Stimulated activated CD4-positive, alpha-beta T cell treated with anti-CD3 and anti-CD28 coated beads, Interleukin-4, amount 100 ng/mL, for 48 hours (primary cell): Measurements from ENCODE around the gene CUL1.
A peak's percentile ranks its signal among the peaks of the same experiment; 100 is the strongest.

Experiments
- DNase-seq, 2 donors: peaks; one replicate each; pipeline ENCODE4 v3.0.0-alpha.2; 2020; ENCODE audit warnings: low read depth in 2 of 2

The CUL1 gene

GRCh38 chr7:148761499-148762278 is 63.0 kb downstream of the CUL1 start:
- no peak for DNase-seq

DNA sequence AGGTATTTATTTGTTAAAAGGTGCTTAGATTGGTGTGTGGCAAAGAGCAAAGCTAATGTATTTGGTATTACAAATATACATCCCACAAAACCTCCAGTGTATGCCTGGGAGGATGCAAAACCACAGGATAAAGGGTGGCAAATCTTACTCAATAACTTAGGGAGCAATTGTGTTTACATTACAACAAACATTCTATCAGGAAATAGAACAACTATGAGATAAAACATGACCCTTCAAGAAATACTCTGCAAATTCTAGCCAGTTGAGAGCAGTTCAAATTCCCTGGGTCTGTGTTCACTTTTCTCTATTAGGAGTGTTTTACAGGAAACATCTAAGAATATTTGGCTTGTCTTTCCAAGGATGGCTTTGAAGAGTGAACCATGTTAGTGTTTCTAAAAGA is 64.9 kb downstream of the CUL1 start:
- DNase-seq, result no peak

GRCh38 chr7:148770004-148770403 is 71.3 kb downstream of the CUL1 start:
- DNase-seq, result no peak

DNA sequence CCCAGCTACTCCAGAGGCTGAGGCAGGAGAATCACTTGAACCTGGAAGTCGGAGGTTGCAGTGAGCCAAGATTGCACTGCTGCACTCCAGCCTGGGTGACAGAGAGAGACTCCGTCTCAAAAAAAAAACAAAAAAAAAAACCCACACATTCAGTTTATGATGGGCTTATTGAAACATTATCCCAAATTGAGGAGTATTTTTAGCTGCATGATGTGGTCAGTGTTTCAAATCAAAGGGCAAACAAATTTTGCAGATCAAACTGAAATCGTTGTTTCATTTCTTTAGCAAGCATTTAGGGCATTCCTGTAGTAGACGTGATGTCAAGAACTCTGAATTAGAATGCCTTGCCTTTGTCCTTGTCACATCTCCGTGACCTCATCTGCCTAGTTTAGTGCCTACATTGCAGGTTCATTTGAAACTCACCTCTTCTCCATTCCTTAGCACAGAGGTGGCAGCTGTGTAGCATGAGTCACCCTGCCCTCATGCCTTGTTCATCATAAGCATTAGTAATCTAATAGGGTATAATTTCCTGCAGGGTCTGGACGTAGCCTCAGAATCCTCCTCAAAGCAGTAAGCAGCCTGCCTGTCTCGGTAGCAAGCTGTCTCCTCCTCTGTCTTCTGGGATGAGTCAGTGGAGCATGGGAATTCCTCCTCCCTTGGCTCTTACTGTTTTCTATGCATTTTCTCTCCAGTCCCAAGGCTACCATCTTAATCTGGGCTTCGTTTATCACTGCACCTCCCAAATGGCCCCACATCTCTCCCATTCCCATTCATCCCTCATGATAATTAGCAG is 73.8 kb downstream of the CUL1 start:
- DNase-seq, result peak; percentile 6 to 14

- DNase-seq, result no peak
Measured at GRCh38 chr7:148773334-148773733, 74.6 kb downstream of the CUL1 start.

DNA sequence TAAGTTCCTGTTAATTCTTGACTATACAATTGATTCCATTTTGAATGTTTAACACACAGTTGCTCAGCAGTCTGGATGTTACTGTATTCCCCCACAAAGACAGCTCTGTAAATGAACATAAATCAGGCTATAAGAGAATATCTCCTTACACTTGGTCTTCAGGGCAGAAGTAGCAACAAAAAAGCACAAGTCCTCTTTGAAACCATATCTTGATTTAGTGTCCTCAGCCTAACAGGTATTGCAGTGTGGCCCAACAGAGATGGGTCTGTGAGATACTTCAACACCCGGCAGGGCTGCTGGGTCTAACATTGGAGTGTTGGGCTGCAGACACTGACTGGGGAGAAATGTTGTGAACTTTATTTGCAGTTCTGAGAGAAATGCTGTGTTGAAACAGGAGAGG is 75.8 kb downstream of the CUL1 start:
- no peak for DNase-seq

DNA sequence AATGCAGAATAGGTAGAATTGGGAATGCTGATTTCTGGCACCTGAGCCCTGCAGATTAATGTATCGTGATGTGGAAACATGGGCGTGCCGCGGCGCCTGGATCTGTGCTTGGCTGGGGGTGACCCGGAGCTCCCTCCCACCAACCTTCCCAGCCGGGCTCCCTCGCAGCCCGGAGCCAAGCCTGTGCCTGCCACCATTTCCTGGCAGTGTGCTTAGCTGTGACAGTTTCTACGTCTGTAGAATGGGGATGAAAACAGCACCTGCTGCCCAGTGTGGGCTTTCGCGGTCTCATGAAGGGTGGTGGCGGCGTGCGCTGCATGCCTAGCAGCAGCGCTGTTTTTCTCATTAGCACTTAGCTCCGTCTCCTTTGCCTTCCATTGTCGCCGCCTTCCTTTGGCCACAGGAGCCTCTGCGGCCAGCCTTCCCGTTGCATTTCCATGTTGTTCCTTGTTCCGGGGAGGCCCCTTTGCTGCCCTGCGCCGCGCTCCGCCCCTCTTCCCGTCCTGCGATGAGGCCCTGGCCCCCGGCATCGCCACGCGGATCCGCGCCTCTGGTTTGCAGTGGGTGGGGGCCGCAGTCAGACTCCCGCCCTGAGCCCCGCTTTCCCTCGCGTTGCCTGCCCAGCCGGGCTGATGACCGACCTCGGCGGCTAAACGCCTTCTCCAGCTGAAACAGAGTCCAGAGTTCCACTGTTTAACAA is 84.2 kb downstream of the CUL1 start:
- no peak for DNase-seq

GRCh38 chr7:148783801-148784527 is 85.3 kb downstream of the CUL1 start:
- no peak for DNase-seq

DNA sequence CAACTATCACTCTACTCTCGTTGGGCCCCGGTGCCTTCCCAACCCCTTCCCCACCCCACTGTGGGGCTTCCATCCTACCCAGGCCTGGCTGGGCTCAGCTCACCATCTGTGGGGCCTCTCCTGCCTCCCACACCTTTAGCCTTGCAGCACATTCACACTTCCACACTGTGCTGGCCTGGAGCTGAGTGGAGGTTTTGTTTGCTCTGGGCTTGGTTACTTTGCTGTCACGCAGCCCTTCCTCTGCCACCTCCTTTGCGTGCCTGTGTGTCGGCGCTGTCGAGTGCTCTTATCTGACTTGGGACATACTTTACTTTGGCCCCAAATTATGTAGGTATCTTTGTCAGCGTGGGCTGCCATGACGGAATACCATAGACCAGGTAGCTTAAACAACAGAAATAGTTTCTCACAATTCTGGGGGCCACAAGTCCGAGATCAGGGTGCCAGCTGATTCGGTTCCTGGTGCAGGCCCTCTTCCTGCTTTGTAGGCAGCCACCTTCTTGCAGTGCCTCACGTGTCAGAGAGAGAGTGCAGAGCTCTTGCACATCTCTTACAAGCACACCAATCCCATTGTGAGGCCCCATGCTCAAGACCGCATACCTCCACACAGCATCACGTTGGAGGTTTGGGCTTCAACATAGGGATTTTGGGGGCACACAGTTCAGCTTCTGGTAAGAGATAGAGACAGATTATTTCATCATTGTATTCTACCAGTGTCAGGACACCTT is 89.0 kb downstream of the CUL1 start:
- no peak for DNase-seq

- no peak for DNase-seq
Measured at GRCh38 chr7:148789220-148789619, 90.5 kb downstream of the CUL1 start.

GRCh38 chr7:148790131-148790726 is 91.5 kb downstream of the CUL1 start:
- no peak for DNase-seq

- no peak for DNase-seq
Measured at GRCh38 chr7:148790850-148791249, 92.1 kb downstream of the CUL1 start.

DNA sequence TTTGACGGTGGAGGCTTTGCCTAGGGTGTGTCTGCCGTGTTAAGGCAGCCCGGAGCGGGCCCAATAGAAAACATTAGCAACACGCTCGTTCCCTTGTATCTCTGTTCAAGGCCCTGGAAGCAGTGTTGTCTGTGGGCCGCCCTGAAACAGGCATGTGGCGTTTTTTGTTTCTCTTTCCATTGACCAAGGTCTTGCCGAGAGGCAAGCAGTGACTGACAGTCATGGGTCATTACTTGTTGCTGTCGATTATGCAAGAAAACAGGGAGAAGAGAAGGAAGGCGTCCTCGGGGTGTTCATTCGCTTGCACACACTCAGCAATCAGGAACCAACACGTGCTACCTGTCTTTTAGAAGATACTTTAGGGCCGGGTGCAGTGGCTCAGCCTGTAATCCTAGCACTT is 92.8 kb downstream of the CUL1 start:
- no peak for DNase-seq

- DNase-seq, result no peak
Measured at GRCh38 chr7:148793590-148793989, 94.9 kb downstream of the CUL1 start.

- no peak for DNase-seq
Measured at GRCh38 chr7:148794476-148794875, 95.8 kb downstream of the CUL1 start.

DNA sequence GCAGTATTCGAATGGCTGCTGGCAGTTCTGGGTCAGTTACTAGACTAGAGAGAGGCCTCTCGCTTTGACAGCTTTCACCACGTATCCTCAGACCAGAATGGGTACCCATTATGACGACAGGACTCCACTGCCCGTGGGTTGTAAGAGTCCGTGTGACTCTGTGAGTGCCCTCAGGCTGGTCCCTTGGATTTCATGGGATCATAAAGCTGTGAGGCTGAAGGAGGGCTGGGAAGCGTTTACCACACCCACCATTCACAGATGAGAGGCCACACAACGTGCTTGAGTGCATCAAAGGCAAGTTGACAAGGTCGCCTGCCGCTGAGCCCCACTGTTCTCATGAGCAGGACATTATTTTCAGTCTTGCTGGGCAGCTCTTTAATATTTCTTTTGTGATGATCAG is 98.1 kb downstream of the CUL1 start:
- no peak for DNase-seq

- DNase-seq, result no peak
Measured at GRCh38 chr7:148799893-148800555, 101.3 kb downstream of the CUL1 start.

DNA sequence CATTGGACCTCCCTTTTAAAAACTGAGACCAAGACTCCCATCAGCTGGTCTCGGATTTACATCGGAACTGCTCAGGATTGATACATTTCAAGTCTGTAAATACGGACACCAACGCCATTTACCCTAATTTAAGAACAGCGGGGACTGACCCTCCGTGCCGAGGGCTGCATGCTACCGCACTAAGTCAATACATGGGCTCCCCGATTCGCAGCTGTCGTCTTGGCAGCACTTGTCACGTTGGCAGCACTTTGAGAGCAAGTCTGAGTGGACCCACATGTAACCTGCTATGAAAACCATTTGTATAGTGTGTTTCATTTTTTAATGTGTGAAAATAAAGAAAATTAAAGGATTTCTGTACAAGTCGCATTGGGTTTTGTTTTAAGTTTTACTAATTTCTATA is 102.0 kb downstream of the CUL1 start:
- no peak for DNase-seq

DNA sequence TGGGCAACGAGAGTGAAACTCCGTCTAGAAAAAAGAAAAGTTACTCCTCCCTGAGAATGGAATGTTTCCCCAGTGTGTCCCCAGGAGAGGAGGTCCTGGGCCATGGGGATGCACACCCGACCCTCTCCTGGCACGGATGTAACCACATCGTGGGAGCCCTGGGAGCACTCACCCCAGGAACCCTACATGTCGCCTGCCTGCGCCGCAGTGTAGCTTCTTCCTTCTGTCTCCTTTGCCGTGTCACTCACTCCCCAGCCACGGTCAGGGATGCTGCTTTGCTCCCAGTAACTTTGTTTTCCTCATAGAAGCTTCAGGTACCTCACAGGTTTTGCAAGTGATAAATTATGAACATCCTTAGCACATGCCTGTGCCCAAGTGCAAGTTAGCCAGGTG is 103.4 kb downstream of the CUL1 start:
- DNase-seq, result no peak

DNA sequence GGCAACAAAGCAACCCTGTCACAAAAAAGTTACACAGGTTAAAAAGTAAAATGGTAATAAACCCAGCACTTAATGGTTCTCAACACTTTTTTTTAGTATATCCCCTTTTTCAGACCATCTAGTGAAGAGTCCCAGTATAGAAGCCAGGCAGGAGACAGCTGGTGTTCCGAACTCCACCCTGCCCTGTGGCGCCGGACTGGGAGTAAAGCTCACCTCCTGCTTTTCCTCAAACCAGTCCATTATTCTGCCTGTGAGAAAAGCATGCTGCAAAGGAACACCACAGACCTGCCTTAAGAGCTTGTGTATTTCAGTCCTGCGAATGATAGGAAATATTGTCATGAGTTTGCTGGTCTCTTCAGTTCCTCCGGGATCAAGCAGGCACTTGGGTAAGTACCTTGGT is 104.4 kb downstream of the CUL1 start:
- DNase-seq, result no peak
